ENCODE data around the gene TEN1.
A peak's percentile ranks its signal among the peaks of the same experiment; 100 is the strongest.

The TEN1 gene

GRCh38 chr17:75998327-75998795, 19.3 kb downstream of the TEN1 start:
- DNase-seq (ENCODE audit: low read depth) = no peak
- no peak overlapping the region for H3K4me3 ChIP-seq (ENCODE audit: low read depth, low read length)
- no peak for TF ChIP-seq CTCF (IDR thresholded peaks at IDR 0.05; ENCODE audit: control insufficient read depth, extremely low read depth, insufficient read depth)

- no peak overlapping the region for H3K4me3 ChIP-seq (ENCODE audit: low read depth, low read length)
- DNase-seq (ENCODE audit: low read depth) = peak; percentile 66
- TF ChIP-seq CTCF (IDR thresholded peaks at IDR 0.05; ENCODE audit: control insufficient read depth, extremely low read depth, insufficient read depth) = peak; percentile 92
These were observed 21.1 kb downstream of the TEN1 start for GRCh38 chr17:76000016-76000754.

GRCh38 chr17:76000755-76001521, 21.9 kb downstream of the TEN1 start, which contains the start of gene CDK3:
Gene CDK3 (plus strand): TSS chr17:76000855. CDS start chr17:76001426, 571 bp downstream.
- no peak for DNase-seq (ENCODE audit: low read depth)
- no peak within 1 kb of the TSS for H3K4me3 ChIP-seq (ENCODE audit: low read depth, low read length)
- no peak for TF ChIP-seq CTCF (IDR thresholded peaks at IDR 0.05; ENCODE audit: control insufficient read depth, extremely low read depth, insufficient read depth)

- DNase-seq (ENCODE audit: low read depth) = no peak
These were observed 23.1 kb downstream of the TEN1 start for GRCh38 chr17:76002100-76002499.

GRCh38 chr17:76003915-76004314, 24.9 kb downstream of the TEN1 start:
- TF ChIP-seq CTCF (IDR thresholded peaks at IDR 0.05; ENCODE audit: control insufficient read depth, extremely low read depth, insufficient read depth) = no peak
- H3K4me3 ChIP-seq (ENCODE audit: low read depth, low read length) = no peak overlapping the region
- DNase-seq (ENCODE audit: low read depth) = no peak

More at GRCh38 chr17:76002100-76002499, 23.1 kb downstream of the TEN1 start:
- TF ChIP-seq CTCF (IDR thresholded peaks at IDR 0.05; ENCODE audit: control insufficient read depth, extremely low read depth, insufficient read depth) = no peak
- H3K4me3 ChIP-seq (ENCODE audit: low read depth, low read length) = no peak overlapping the region

GRCh38 chr17:76004750-76005262, 25.8 kb downstream of the TEN1 start:
- TF ChIP-seq CTCF (IDR thresholded peaks at IDR 0.05; ENCODE audit: control insufficient read depth, extremely low read depth, insufficient read depth) = no peak
- H3K4me3 ChIP-seq (ENCODE audit: low read depth, low read length) = no peak overlapping the region
- no peak for DNase-seq (ENCODE audit: low read depth)

All from LNCaP clone FGC (cell line).